ENCODE measurements around the gene FSHB. TPM values are rescaled to one million over a fixed set of nuclear protein-coding genes. Genes with fewer than 3 reads are reported as not detected.

Gene FSHB
- total and polyA plus RNA-seq, 9 of the 15 experiments (the other 6 are each of a cell fraction or from before 2014, with no cell fraction given), result not detected

DNA sequence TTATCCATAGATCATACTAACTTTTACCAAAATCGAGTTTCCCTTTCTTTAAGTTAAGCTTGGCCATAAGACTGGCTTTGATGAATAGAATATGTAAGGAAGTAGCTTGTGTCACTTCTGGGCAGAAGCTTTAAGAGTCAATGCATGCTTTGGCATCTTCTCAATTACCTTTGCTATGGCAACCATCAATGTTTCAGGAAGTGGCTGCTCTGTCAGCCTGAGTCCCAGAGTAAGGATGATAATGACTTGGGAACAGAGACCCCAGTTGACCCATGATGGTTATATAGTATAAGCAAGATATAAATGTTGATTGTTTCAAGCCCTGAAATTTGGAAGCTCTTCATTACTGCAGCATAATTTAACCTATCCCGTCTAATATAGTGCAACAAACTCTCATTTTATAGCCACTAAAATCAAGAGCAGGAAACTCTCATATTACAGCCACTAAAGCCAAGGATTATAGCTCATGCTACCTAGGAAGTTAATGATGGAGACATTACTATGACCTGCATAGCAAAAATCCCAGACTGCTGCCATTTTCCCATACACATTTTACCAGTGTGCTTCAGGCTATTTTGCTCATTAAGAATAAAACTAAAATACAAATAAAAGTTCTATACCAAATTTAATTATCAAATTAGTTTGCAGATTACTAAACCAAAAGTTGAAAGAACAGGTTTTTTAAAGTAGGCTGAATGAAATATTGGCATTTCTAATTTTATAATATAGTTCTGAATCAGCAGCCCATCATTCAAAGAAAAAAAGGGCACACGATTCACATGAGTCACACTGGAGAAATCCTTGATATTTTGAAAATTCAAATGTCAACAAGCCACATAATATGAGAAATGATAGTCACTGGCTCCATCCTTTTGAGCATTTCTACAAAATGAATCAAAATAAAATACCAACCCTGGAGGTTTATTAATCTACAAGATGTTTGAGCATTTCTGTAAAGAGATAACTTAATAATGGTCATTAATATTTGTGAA lies 23.8 kb downstream of the FSHB start:
- TF ChIP-seq ATF1 (CRISPR knock-in tag; IDR thresholded peaks at IDR 0.05), result no peak
- no peak for TF ChIP-seq ATF1 (tag; IDR thresholded peaks at IDR 0.05)
- TF ChIP-seq TGIF2 (CRISPR knock-in tag; IDR thresholded peaks at IDR 0.05), result no peak
- TF ChIP-seq ZNF324 (CRISPR knock-in tag; IDR thresholded peaks at IDR 0.05), result no peak
- TF ChIP-seq FUS (optimal IDR thresholded peaks at IDR 0.05; ENCODE audit: low read depth, low read length), result no peak
- Histone ChIP-seq H3K9ac (ENCODE audit: insufficient read depth in 1 of 2, low read depth in 2 of 2, low read length in 2 of 2) (no peak overlapping the region), H4K20me1 (replicated peaks; ENCODE audit: control insufficient read depth, insufficient read depth, low read length) (no peaks in the 10 kb centered on the region), H3K4me3 (no peak overlapping the region), H2AFZ (ENCODE audit: low read depth, low read length) (no peak overlapping the region), H3K9me3 (replicated peaks; ENCODE audit: control insufficient read depth, insufficient read depth, low read depth, low read length) (no peaks in the 10 kb centered on the region), H3K27me3 (ENCODE audit: control insufficient read depth in 2 of 2, insufficient read depth in 2 of 2, low read length in 2 of 2) (no peaks in the 10 kb centered on the region), H3K79me2 (ENCODE audit: control insufficient read depth, insufficient read depth, low read length) (no peaks in the 10 kb centered on the region), H3K4me2 (ENCODE audit: insufficient read depth, low read length) (no peak overlapping the region), H3K36me3 (ENCODE audit: control insufficient read depth, insufficient read depth, low read length) (no peaks in the 10 kb centered on the region), H3K27ac (ENCODE audit: extremely low read depth, low read depth, low read length) (no peak overlapping the region), H3K4me1 (replicated peaks in 1 of 2; ENCODE audit: control insufficient read depth in 2 of 2, insufficient read depth in 2 of 2, low read length in 2 of 2) (no peaks in the 10 kb centered on the region), H3K9me1 (ENCODE audit: control insufficient read depth, insufficient read depth, low read length) (no peaks in the 10 kb centered on the region)
- in situ Hi-C loops (cut with MboI) (no loop called here), intact Hi-C loops (cut with micrococcal nuclease) (no loop called here)
- CTCF ChIA-PET (ENCODE audit: low intra/inter-chr PET ratio), result no interaction called here
- 0% methylated on average over 3 of the region's 3 CpGs for WGBS (ENCODE audit: insufficient coverage, low coverage, missing lambda C conversion rate)
- ATAC-seq, result no peak
- POLR2A ChIA-PET, result no interaction called here
- no peak for DNase-seq (ENCODE audit: extremely low read depth in 1 of 4, low spot score in 3 of 4)
- no peak for FAIRE-seq
- no TSS peak for BruUV-seq (replicated peaks)

DNA sequence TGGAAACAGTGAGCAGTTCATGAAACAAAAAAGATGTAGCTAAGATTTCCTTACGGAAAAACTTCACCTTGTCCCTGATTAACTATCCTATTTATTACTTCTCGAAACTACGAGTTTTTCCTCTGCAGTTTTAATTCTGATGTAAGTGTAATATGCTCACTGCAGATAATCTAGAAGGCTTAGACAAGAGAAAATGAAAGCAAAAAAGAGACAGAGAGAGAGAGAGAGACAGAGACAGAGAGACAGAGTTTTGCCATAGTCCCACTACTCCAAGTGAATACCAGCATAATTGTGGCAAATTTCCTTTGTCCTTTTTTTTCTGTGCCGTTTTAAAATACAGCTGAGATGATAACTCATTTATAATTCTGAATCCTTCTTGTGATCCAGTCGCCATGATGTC lies 24.8 kb downstream of the FSHB start:
- no peaks in the 10 kb centered on the region for H3K4me1 ChIP-seq (replicated peaks in 1 of 2; ENCODE audit: control insufficient read depth in 2 of 2, insufficient read depth in 2 of 2, low read length in 2 of 2)
- POLR2A ChIA-PET, result no interaction called here
- 2% methylated on average over 5 of the region's 5 CpGs for WGBS (ENCODE audit: insufficient coverage, low coverage, missing lambda C conversion rate)
- H2AFZ ChIP-seq (ENCODE audit: low read depth, low read length), result no peak overlapping the region
- no peaks in the 10 kb centered on the region for H3K9me3 ChIP-seq (replicated peaks; ENCODE audit: control insufficient read depth, insufficient read depth, low read depth, low read length)
- no peaks in the 10 kb centered on the region for H3K27me3 ChIP-seq (ENCODE audit: control insufficient read depth in 2 of 2, insufficient read depth in 2 of 2, low read length in 2 of 2)
- CTCF ChIA-PET (ENCODE audit: low intra/inter-chr PET ratio), result no interaction called here
- BruUV-seq (replicated peaks), result no TSS peak
- intact Hi-C loops (cut with micrococcal nuclease) (no loop called here), in situ Hi-C loops (cut with MboI) (no loop called here)
- no peak overlapping the region for H3K4me2 ChIP-seq (ENCODE audit: insufficient read depth, low read length)
- no peak overlapping the region for H3K9ac ChIP-seq (ENCODE audit: insufficient read depth in 1 of 2, low read depth in 2 of 2, low read length in 2 of 2)
- no peaks in the 10 kb centered on the region for H3K36me3 ChIP-seq (ENCODE audit: control insufficient read depth, insufficient read depth, low read length)
- H3K79me2 ChIP-seq (ENCODE audit: control insufficient read depth, insufficient read depth, low read length), result no peaks in the 10 kb centered on the region
- no peak overlapping the region for H3K27ac ChIP-seq (ENCODE audit: extremely low read depth, low read depth, low read length)
- ATAC-seq, result no peak
- H4K20me1 ChIP-seq (replicated peaks; ENCODE audit: control insufficient read depth, insufficient read depth, low read length), result no peaks in the 10 kb centered on the region
- no peak for FAIRE-seq
- no peak for DNase-seq (ENCODE audit: extremely low read depth in 1 of 4, low spot score in 3 of 4)
- no peak overlapping the region for H3K4me3 ChIP-seq
- no peaks in the 10 kb centered on the region for H3K9me1 ChIP-seq (ENCODE audit: control insufficient read depth, insufficient read depth, low read length)
- TF ChIP-seq ILF3 (IDR thresholded peaks at IDR 0.05; ENCODE audit: borderline replicate concordance) (no peak), HDAC8 (tag; IDR thresholded peaks at IDR 0.05) (no peak), GABPB1 (CRISPR knock-in tag; IDR thresholded peaks at IDR 0.05) (no peak), ZBTB7A (IDR thresholded peaks at IDR 0.05; ENCODE audit: borderline replicate concordance, control insufficient read depth, low read depth, low read length) (no peak), HNRNPLL (IDR thresholded peaks at IDR 0.05; ENCODE audit: low read depth, low read length, poor library complexity, severe bottlenecking) (no peak)
- TF ChIP-seq, protein P1, sequence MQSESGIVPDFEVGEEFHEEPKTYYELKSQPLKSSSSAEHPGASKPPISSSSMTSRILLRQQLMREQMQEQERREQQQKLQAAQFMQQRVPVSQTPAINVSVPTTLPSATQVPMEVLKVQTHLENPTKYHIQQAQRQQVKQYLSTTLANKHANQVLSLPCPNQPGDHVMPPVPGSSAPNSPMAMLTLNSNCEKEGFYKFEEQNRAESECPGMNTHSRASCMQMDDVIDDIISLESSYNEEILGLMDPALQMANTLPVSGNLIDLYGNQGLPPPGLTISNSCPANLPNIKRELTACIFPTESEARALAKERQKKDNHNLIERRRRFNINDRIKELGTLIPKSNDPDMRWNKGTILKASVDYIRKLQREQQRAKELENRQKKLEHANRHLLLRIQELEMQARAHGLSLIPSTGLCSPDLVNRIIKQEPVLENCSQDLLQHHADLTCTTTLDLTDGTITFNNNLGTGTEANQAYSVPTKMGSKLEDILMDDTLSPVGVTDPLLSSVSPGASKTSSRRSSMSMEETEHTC (IDR thresholded peaks at IDR 0.05), result no peak
- TF ChIP-seq, protein P2, sequence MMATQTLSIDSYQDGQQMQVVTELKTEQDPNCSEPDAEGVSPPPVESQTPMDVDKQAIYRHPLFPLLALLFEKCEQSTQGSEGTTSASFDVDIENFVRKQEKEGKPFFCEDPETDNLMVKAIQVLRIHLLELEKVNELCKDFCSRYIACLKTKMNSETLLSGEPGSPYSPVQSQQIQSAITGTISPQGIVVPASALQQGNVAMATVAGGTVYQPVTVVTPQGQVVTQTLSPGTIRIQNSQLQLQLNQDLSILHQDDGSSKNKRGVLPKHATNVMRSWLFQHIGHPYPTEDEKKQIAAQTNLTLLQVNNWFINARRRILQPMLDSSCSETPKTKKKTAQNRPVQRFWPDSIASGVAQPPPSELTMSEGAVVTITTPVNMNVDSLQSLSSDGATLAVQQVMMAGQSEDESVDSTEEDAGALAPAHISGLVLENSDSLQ (IDR thresholded peaks at IDR 0.05), result no peak
